Keratinocyte (primary cell): ENCODE data around the gene CHP1. TPM values are rescaled to one million over a fixed set of nuclear protein-coding genes. Genes with fewer than 3 reads are reported as not detected.

Source experiments
- DNase-seq: peaks from one replicate; pipeline ENCODE4 v3.0.0-alpha.2; 2011; ENCODE audit warnings: low read depth, missing footprints, low spot score
- FAIRE-seq: peaks from 2 replicates; lab custom pipeline; 2011; peaks lifted over from hg19 to GRCh38; lab: Jason Lieb, UNC
- H2AFZ ChIP-seq: 2 replicates; pipeline ENCODE4 v1.6.0; 2012; ENCODE audit warnings: low read length, control low read depth, inconsistent platforms; ENCODE audit not compliant: control insufficient read depth
- H3K27ac ChIP-seq: 2 replicates; pipeline ENCODE4 v1.5.1; 2011; ENCODE audit warnings: low read length; ENCODE audit not compliant: control insufficient read depth, insufficient read depth
- H3K27me3 ChIP-seq: 3 replicates; pipeline ENCODE4 v1.6.0; 2011; ENCODE audit warnings: low read length; ENCODE audit not compliant: control insufficient read depth, insufficient read depth; ENCODE audit errors: extremely low read depth
- H3K36me3 ChIP-seq, 2 experiments: 2 replicates in 1 of 2; 3 replicates in 1 of 2; pipeline ENCODE4 v1.5.1; 2011; ENCODE audit warnings: low read length in 2 of 2, mild to moderate bottlenecking in 1 of 2; ENCODE audit not compliant: control insufficient read depth in 2 of 2, insufficient read depth in 2 of 2; ENCODE audit errors: extremely low read depth in 1 of 2
- H3K4me1 ChIP-seq: 3 replicates; pipeline ENCODE4 v1.5.1; 2011; ENCODE audit warnings: low read length; ENCODE audit not compliant: control insufficient read depth, insufficient read depth; ENCODE audit errors: extremely low read depth
- H3K4me2 ChIP-seq: 3 replicates; pipeline ENCODE4 v1.6.0; 2011; ENCODE audit warnings: low read depth, low read length; ENCODE audit not compliant: control insufficient read depth, insufficient read depth; ENCODE audit errors: extremely low read depth
- H3K4me3 ChIP-seq, 3 experiments: fragments of 200-600 bp in 1 of 3; sonication (generic) in 1 of 3; 2 replicates in 2 of 3; 3 replicates in 1 of 3; pipeline ENCODE4 v1.5.1; 2011 to 2016; ENCODE audit warnings: low read length in 3 of 3, mild to moderate bottlenecking in 3 of 3, control low read depth in 2 of 3, inconsistent platforms in 1 of 3, low read depth in 1 of 3, mixed read lengths in 1 of 3, mixed run types in 1 of 3, moderate library complexity in 1 of 3; ENCODE audit not compliant: control insufficient read depth in 2 of 3, insufficient read depth in 2 of 3; ENCODE audit errors: extremely low read depth in 1 of 3
- H3K79me2 ChIP-seq: 2 replicates; pipeline ENCODE4 v1.6.0; 2012; ENCODE audit warnings: low read length; ENCODE audit not compliant: control insufficient read depth, insufficient read depth
- H3K9ac ChIP-seq: 3 replicates; pipeline ENCODE4 v1.6.0; 2011; ENCODE audit warnings: low read length; ENCODE audit not compliant: control insufficient read depth, insufficient read depth; ENCODE audit errors: extremely low read depth
- H3K9me1 ChIP-seq: 3 replicates; pipeline ENCODE4 v1.6.0; 2011; ENCODE audit warnings: low read length; ENCODE audit not compliant: control insufficient read depth, insufficient read depth; ENCODE audit errors: extremely low read depth
- H3K9me3 ChIP-seq: 2 replicates; pipeline ENCODE4 v1.5.1; 2012; ENCODE audit warnings: low read depth, low read length; ENCODE audit not compliant: control insufficient read depth
- H4K20me1 ChIP-seq: 3 replicates; pipeline ENCODE4 v1.6.0; 2011; ENCODE audit warnings: low read length; ENCODE audit not compliant: control insufficient read depth, insufficient read depth; ENCODE audit errors: extremely low read depth
- CTCF ChIP-seq, 3 experiments: IDR thresholded peaks in 1 of 3; conservative IDR thresholded peaks in 1 of 3; optimal IDR thresholded peaks in 1 of 3; 2 replicates in 2 of 3; 3 replicates in 1 of 3; pipeline versions ENCODE3 to v1.5.1; 2011; ENCODE audit warnings: low read length in 3 of 3, mild to moderate bottlenecking in 3 of 3, moderate library complexity in 2 of 3, control low read depth in 1 of 3, inconsistent platforms in 1 of 3; ENCODE audit not compliant: insufficient read depth in 2 of 3; ENCODE audit errors: extremely low read depth in 1 of 3
- EZH2 ChIP-seq: IDR thresholded peaks from one replicate; pipeline ENCODE4 v1.6.1; 2012; ENCODE audit warnings: inconsistent platforms, mild to moderate bottlenecking, low read length, moderate library complexity
- dilution Hi-C: fragments of 300-500 bp; cut with MboI; formaldehyde crosslinking; loops from one replicate; pipeline ENCODE4 v1.7.0; 2020; ENCODE audit warnings: low sequenced_read_pairs; ENCODE audit not compliant: extremely low pct_ligation_motif_present
- polyA plus RNA-seq, 5 experiments: library from polyadenylated mRNA; depleted of rRNA in 3 of 5; stranded (reverse) in 3 of 5; stranded (forward) in 1 of 5; unstranded in 1 of 5; fragments of >200 nt; gene quantifications; 1 replicate in 1 of 5; 2 replicates in 3 of 5; 3 replicates in 1 of 5; pipeline versions ENCODE4 v1.2.1 to v1.2.3, GENCODE V29; 2011 to 2012; ENCODE audit warnings: missing spikeins in 2 of 5, low read depth in 1 of 5, low replicate concordance in 1 of 5

CHP1 gene
- polyA plus RNA-seq, 1 donor (not counting 4 experiments of a cell fraction or from before 2014, with no cell fraction given): 98.5 TPM

- Histone ChIP-seq H3K27ac (no peak overlapping the region), H3K79me2 (no peaks in the 10 kb centered on the region), H3K4me3 (no peak overlapping the region), H3K4me1 (peaks cover 5% of the 10 kb centered on the region), H3K9me3 (no peaks in the 10 kb centered on the region), H3K9me1 (no peaks in the 10 kb centered on the region), H4K20me1 (no peaks in the 10 kb centered on the region), H3K4me2 (peak overlapping the region; percentile 9), H2AFZ (peak overlapping the region; percentile 56), H3K36me3 (no peaks in the 10 kb centered on the region), H3K27me3 (no peaks in the 10 kb centered on the region), H3K9ac (no peak overlapping the region)
- DNase-seq (no peak), FAIRE-seq (no peak)
- dilution Hi-C loops: no loop called here
- TF ChIP-seq EZH2 (no peak), CTCF (optimal IDR thresholded peaks at IDR 0.05 in 1 of 3, IDR thresholded peaks at IDR 0.05 in 1 of 3, conservative IDR thresholded peaks at IDR 0.05 in 1 of 3; ENCODE audit: extremely low read depth in 1 of 3, insufficient read depth in 2 of 3, low read length in 3 of 3) (no peak)
Observed at GRCh38 chr15:41218851-41219250, 12.2 kb upstream of the CHP1 start.

- no peaks in the 10 kb centered on the region for H3K36me3 ChIP-seq
- no peaks in the 10 kb centered on the region for H3K9me3 ChIP-seq
- H3K27me3 ChIP-seq: no peaks in the 10 kb centered on the region
- no peaks in the 10 kb centered on the region for H3K79me2 ChIP-seq
- H3K4me3 ChIP-seq: no peak overlapping the region
- no peak for TF ChIP-seq EZH2
- no peak for TF ChIP-seq CTCF (optimal IDR thresholded peaks at IDR 0.05 in 1 of 3, IDR thresholded peaks at IDR 0.05 in 1 of 3, conservative IDR thresholded peaks at IDR 0.05 in 1 of 3; ENCODE audit: extremely low read depth in 1 of 3, insufficient read depth in 2 of 3, low read length in 3 of 3)
- H2AFZ ChIP-seq: no peak overlapping the region
- DNase-seq (no peak), FAIRE-seq (no peak)
- no peaks in the 10 kb centered on the region for H4K20me1 ChIP-seq
- H3K27ac ChIP-seq: no peak overlapping the region
- H3K9me1 ChIP-seq: no peaks in the 10 kb centered on the region
- H3K9ac ChIP-seq: no peak overlapping the region
- dilution Hi-C loops: no loop called here
- peaks cover 5% of the 10 kb centered on the region for H3K4me1 ChIP-seq
- H3K4me2 ChIP-seq: no peak overlapping the region
Observed at GRCh38 chr15:41219381-41219780, 11.7 kb upstream of the CHP1 start.
